K562 (cell line): ENCODE results near the gene SCFD1. TPM values are rescaled to one million over a fixed set of nuclear protein-coding genes. Genes with fewer than 3 reads are reported as not detected.

Experiments used
- ATAC-seq: fragments of 200-7000 bp; cut with Tn5 transposase; 3 replicates; pipeline ENCODE4 v1.9.1; 2020; ENCODE audit warnings: moderate library complexity
- BruUV-seq: library from RNA; stranded (reverse); fragments of 400-500 nt; replicated peaks from 2 replicates; lab custom pipeline; 2021; lab: Mats Ljungman, UMichigan
- CTCF ChIA-PET: fragments of 300-600 bp; formaldehyde crosslinking; extraction: SDS; loops from one replicate; lab custom pipeline; 2021; ENCODE audit warnings: low intra/inter-chr PET ratio; lab: Yijun Ruan, JAX
- POLR2A ChIA-PET: fragments of 300-600, 350-650 bp; sonication (Branson Sonifier 250); formaldehyde crosslinking; extraction: SDS; loops from one replicate; lab custom pipeline; 2021; ENCODE audit warnings: antibody characterized with exemption, inconsistent platforms; lab: Yijun Ruan, JAX
- DNase-seq, 4 experiments: peaks; one replicate each; pipeline versions ENCODE4 v3.0.0 to v3.0.0-alpha.2; 2011 to 2018; ENCODE audit warnings: low spot score in 3 of 4, mixed read lengths in 3 of 4; ENCODE audit errors: extremely low read depth in 1 of 4
- FAIRE-seq: peaks from 2 replicates; lab custom pipeline; 2011; peaks lifted over from hg19 to GRCh38; lab: Jason Lieb, UNC
- H2AFZ ChIP-seq: 2 replicates; pipeline ENCODE4 v1.6.0; 2011; ENCODE audit warnings: low read depth, low read length, control low read depth, inconsistent platforms
- H3K27ac ChIP-seq: fragments of 200-600 bp; 3 replicates; pipeline ENCODE4 v1.8.0; 2011; ENCODE audit warnings: low read depth, mild to moderate bottlenecking, control low read depth, inconsistent platforms, low read length, moderate library complexity, mixed read lengths; ENCODE audit errors: extremely low read depth
- H3K27me3 ChIP-seq, 2 experiments: fragments of 300-600 bp in 1 of 2; 2 replicates in 1 of 2; 3 replicates in 1 of 2; pipeline versions ENCODE4 v1.6.0 to v1.8.0; 2011; ENCODE audit warnings: inconsistent platforms in 2 of 2, low read length in 2 of 2, mild to moderate bottlenecking in 1 of 2, mixed read lengths in 1 of 2, moderate library complexity in 1 of 2; ENCODE audit not compliant: control insufficient read depth in 2 of 2, insufficient read depth in 2 of 2
- H3K36me3 ChIP-seq: fragments of 300-600 bp; 3 replicates; pipeline ENCODE4 v1.8.0; 2011; ENCODE audit warnings: mild to moderate bottlenecking, low read length, inconsistent platforms; ENCODE audit not compliant: control insufficient read depth, insufficient read depth
- H3K4me1 ChIP-seq, 2 experiments: fragments of 200-600 bp in 1 of 2; replicated peaks in 1 of 2; 2 replicates in 1 of 2; 3 replicates in 1 of 2; pipeline versions ENCODE4 v1.5.1 to v1.8.0; 2011; ENCODE audit warnings: inconsistent platforms in 2 of 2, low read length in 2 of 2, mild to moderate bottlenecking in 1 of 2, mixed read lengths in 1 of 2, moderate library complexity in 1 of 2; ENCODE audit not compliant: control insufficient read depth in 2 of 2, insufficient read depth in 2 of 2
- H3K4me2 ChIP-seq: 2 replicates; pipeline ENCODE4 v1.6.1; 2011; ENCODE audit warnings: low read length, control low read depth, inconsistent platforms, mixed read lengths; ENCODE audit not compliant: insufficient read depth
- H3K4me3 ChIP-seq: fragments of 200-600 bp; sonication (generic), shearing (Covaris generic); 2 replicates; pipeline ENCODE4 v1.5.1; 2016; ENCODE audit warnings: control low read depth, inconsistent platforms
- H3K79me2 ChIP-seq: fragments of 200-600 bp; 3 replicates; pipeline ENCODE4 v1.8.0; 2011; ENCODE audit warnings: low read length, inconsistent platforms; ENCODE audit not compliant: control insufficient read depth, insufficient read depth
- H3K9ac ChIP-seq, 2 experiments: 2 replicates each; pipeline versions ENCODE4 v1.6.0 to v1.6.1; 2011; ENCODE audit warnings: low read depth in 2 of 2, low read length in 2 of 2, control low read depth in 1 of 2, inconsistent platforms in 1 of 2, mild to moderate bottlenecking in 1 of 2, mixed read lengths in 1 of 2; ENCODE audit not compliant: insufficient read depth in 1 of 2
- H3K9me1 ChIP-seq: one replicate; pipeline ENCODE4 v1.6.0; 2011; ENCODE audit warnings: inconsistent platforms, mild to moderate bottlenecking, low read length, moderate library complexity; ENCODE audit not compliant: control insufficient read depth, insufficient read depth
- H3K9me3 ChIP-seq: replicated peaks from 2 replicates; pipeline ENCODE4 v1.5.1; 2011; ENCODE audit warnings: low read depth, low read length, inconsistent platforms; ENCODE audit not compliant: control insufficient read depth, insufficient read depth
- H4K20me1 ChIP-seq: replicated peaks from 2 replicates; pipeline ENCODE4 v1.6.1; 2011; ENCODE audit warnings: low read length, inconsistent platforms, mixed read lengths; ENCODE audit not compliant: control insufficient read depth, insufficient read depth
- BRCA1 ChIP-seq, 2 experiments: fragments of 450-650 bp in 1 of 2; sonication (generic) in 1 of 2; formaldehyde crosslinking in 1 of 2; IDR thresholded peaks; 2 replicates each; pipeline versions ENCODE4 v1.5.0 to v1.6.1; 2017 to 2020; ENCODE audit warnings: mild to moderate bottlenecking in 1 of 2, missing genetic modification reagents in 1 of 2
- KAT7 ChIP-seq: sonication (generic); formaldehyde crosslinking; IDR thresholded peaks from 2 replicates; pipeline ENCODE4 v1.8.0; 2022; ENCODE audit warnings: missing genetic modification reagents, mild to moderate bottlenecking, borderline replicate concordance
- MTA1 ChIP-seq: fragments of 450-650 bp; IDR thresholded peaks from 2 replicates; pipeline ENCODE4 v1.6.1; 2017; ENCODE audit warnings: borderline replicate concordance
- ZNF263 ChIP-seq: sonication (generic); formaldehyde crosslinking; IDR thresholded peaks from 2 replicates; pipeline ENCODE4 v1.8.0; 2022; ENCODE audit warnings: mild to moderate bottlenecking, missing genetic modification reagents, borderline replicate concordance
- ZNF695 ChIP-seq: fragments of 450-650 bp; formaldehyde crosslinking; IDR thresholded peaks from 2 replicates; pipeline ENCODE4 v1.4.0; 2020; ENCODE audit warnings: mild to moderate bottlenecking, moderate library complexity
- ZSCAN32 ChIP-seq: fragments of 450-650 bp; formaldehyde crosslinking; IDR thresholded peaks from 2 replicates; pipeline ENCODE4 v1.4.0; 2020; ENCODE audit warnings: mild to moderate bottlenecking, moderate library complexity
- WGBS: fragments of 100-300 bp; shearing (Covaris generic); methylation state at CpG from one replicate; pipeline ENCODE4 v1.1.6; 2016; ENCODE audit warnings: low coverage, mixed read lengths; ENCODE audit not compliant: insufficient coverage; ENCODE audit errors: missing lambda C conversion rate; 5-methylcytosine and 5-hydroxymethylcytosine counted together
- in situ Hi-C: fragments of 300-500 bp; cut with MboI; formaldehyde crosslinking; loops from 4 replicates; pipeline ENCODE4 v1.15.0; 2018; ENCODE audit warnings: inconsistent platforms, mixed read lengths
- intact Hi-C: fragments of 100-400 bp; cut with micrococcal nuclease; formaldehyde crosslinking; loops from 2 replicates; pipeline ENCODE4 v1.14.2; 2022
- polyA plus RNA-seq, 8 experiments: library from polyadenylated mRNA; depleted of rRNA in 4 of 8; stranded (reverse) in 5 of 8; unstranded in 3 of 8; fragments of >200 nt; fragmentation: Nextera tagmentation in 2 of 8; fragmentation: Illumina TruSeq in 1 of 8; extraction: Ambion mirVana in 2 of 8; extraction: Trizol in 1 of 8; gene quantifications; 2 replicates each; pipeline versions ENCODE4 v1.2.1 to v1.2.3, GENCODE V29; 2011 to 2014; ENCODE audit warnings: inconsistent platforms in 1 of 8, missing spikeins in 1 of 8
- total RNA-seq, 7 experiments: library from RNA; depleted of rRNA in 6 of 7; stranded (reverse); fragments of >200 nt in 6 of 7; fragmentation: Illumina TruSeq in 2 of 7; extraction: Trizol in 2 of 7; gene quantifications; 2 replicates each; pipeline versions ENCODE4 v1.2.1 to v1.2.3, GENCODE V29; 2011 to 2021; ENCODE audit warnings: low replicate concordance in 1 of 7
- TF ChIP-seq, protein P1 (sequence below): IDR thresholded peaks from 2 replicates; pipeline ENCODE4 v1.6.1; 2011; ENCODE audit warnings: borderline replicate concordance, low read depth, mild to moderate bottlenecking, moderate library complexity, low read length; ENCODE audit not compliant: insufficient read depth, poor library complexity, severe bottlenecking

SCFD1 gene
- total and polyA plus RNA-seq, 9 of the 15 experiments (the other 6 are each of a cell fraction or from before 2014, with no cell fraction given) = 48.9 to 112 (median 75.2) TPM

DNA sequence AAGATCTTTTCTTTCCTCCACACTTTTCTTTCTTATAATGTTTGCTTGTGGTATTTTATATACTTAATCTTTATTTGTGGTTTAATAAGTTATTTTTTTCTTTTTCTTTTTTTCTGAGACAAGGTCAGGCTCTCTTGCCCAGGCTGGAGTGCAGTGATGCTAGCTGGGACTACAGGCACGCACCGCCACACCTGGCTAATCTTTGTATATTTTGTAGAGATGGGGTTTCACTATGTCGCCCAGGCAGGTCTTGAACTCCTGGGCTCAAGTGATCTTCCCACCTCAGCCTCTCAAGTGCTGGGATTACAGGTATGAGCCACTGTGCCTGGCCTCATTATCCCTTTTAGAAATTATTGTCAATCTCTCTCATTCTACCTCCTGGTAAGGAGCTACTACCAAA, 87.1 kb downstream of the SCFD1 start:
- CTCF ChIA-PET = no interaction called here

More for the DNA sequence above, 87.1 kb downstream of the SCFD1 start:
- Histone ChIP-seq H3K9me3 (no peaks in the 10 kb centered on the region), H3K79me2 (no peaks in the 10 kb centered on the region), H3K9me1 (no peaks in the 10 kb centered on the region), H3K9ac (no peak overlapping the region)
- POLR2A ChIA-PET = interaction anchor here (0.7 kb wide), 1 partner anchor 16 kb away, joined by 3 read pairs; no protein-coding TSS in a partner anchor
- TF ChIP-seq ZNF695 (CRISPR knock-in tag) = no peak
- TF ChIP-seq BRCA1 (IDR thresholded peaks at IDR 0.05) = no peak
- TF ChIP-seq BRCA1 (CRISPR knock-in tag; IDR thresholded peaks at IDR 0.05) = no peak
- TF ChIP-seq ZNF263 (CRISPR knock-in tag) = no peak
- TF ChIP-seq, protein P1, sequence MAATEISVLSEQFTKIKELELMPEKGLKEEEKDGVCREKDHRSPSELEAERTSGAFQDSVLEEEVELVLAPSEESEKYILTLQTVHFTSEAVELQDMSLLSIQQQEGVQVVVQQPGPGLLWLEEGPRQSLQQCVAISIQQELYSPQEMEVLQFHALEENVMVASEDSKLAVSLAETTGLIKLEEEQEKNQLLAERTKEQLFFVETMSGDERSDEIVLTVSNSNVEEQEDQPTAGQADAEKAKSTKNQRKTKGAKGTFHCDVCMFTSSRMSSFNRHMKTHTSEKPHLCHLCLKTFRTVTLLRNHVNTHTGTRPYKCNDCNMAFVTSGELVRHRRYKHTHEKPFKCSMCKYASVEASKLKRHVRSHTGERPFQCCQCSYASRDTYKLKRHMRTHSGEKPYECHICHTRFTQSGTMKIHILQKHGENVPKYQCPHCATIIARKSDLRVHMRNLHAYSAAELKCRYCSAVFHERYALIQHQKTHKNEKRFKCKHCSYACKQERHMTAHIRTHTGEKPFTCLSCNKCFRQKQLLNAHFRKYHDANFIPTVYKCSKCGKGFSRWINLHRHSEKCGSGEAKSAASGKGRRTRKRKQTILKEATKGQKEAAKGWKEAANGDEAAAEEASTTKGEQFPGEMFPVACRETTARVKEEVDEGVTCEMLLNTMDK = no peak
- TF ChIP-seq MTA1 = no peak
- TF ChIP-seq ZSCAN32 = no peak
- no peak for TF ChIP-seq KAT7
- TF ChIP-seq, all 486 proteins: peak for 0
- Histone ChIP-seq H3K27me3 (no peaks in the 10 kb centered on the region), H3K36me3 (peaks cover 26% of the 10 kb centered on the region), H3K4me2 (no peak overlapping the region), H3K27ac (no peak overlapping the region), H3K4me1 (no peaks in the 10 kb centered on the region), H3K4me3 (no peak overlapping the region), H2AFZ (no peak overlapping the region), H4K20me1 (no peaks in the 10 kb centered on the region)
- DNase-seq (no peak), ATAC-seq (no peak), FAIRE-seq (no peak)
- in situ Hi-C loops (no loop called here), intact Hi-C loops (no loop called here)
- WGBS = 92% methylated on average over 2 of the region's 3 CpGs
- no TSS peak for BruUV-seq
